SKM-1 (cell line): ENCODE measurements around the gene CHMP6.

ENCODE experiments used
- DNase-seq: peaks from one replicate; lab custom pipeline; 2025; ENCODE audit not compliant: unreplicated experiment; lab: John Stamatoyannopoulos, UW

The CHMP6 gene

GRCh38 chr17:80992077-80992947 is 671 bp downstream of the CHMP6 start:
- no peak for DNase-seq

GRCh38 chr17:80992948-80993624 is 1.4 kb downstream of the CHMP6 start:
- DNase-seq: no peak

- no peak for DNase-seq
Measured at GRCh38 chr17:80995131-80995530, 3.5 kb downstream of the CHMP6 start.

- no peak for DNase-seq
Measured at GRCh38 chr17:80996422-80997305, 5.0 kb downstream of the CHMP6 start.

GRCh38 chr17:80997424-80998117 is 5.9 kb downstream of the CHMP6 start:
- DNase-seq: no peak

- no peak for DNase-seq
Measured at GRCh38 chr17:80998118-80998747, 6.6 kb downstream of the CHMP6 start.

- no peak for DNase-seq
Measured at GRCh38 chr17:80998748-80999535, 7.3 kb downstream of the CHMP6 start.

- DNase-seq: no peak
Measured at GRCh38 chr17:80999536-81000333, 8.1 kb downstream of the CHMP6 start.

GRCh38 chr17:81000334-81000630 is 8.6 kb downstream of the CHMP6 start:
- no peak for DNase-seq

- no peak for DNase-seq
Measured at GRCh38 chr17:81000631-81001357, 9.2 kb downstream of the CHMP6 start.

GRCh38 chr17:81002013-81002384 is 10.4 kb downstream of the CHMP6 start:
- DNase-seq: no peak

GRCh38 chr17:81002409-81003361 is 11.0 kb downstream of the CHMP6 start:
- no peak for DNase-seq

GRCh38 chr17:81003711-81004475 is 12.3 kb downstream of the CHMP6 start:
- no peak for DNase-seq

- DNase-seq: no peak
Measured at GRCh38 chr17:81006891-81007290, 15.2 kb downstream of the CHMP6 start.

- no peak for DNase-seq
Measured at GRCh38 chr17:81008140-81008539, 16.5 kb downstream of the CHMP6 start.

GRCh38 chr17:81009136-81009535 is 17.5 kb downstream of the CHMP6 start:
- peak; percentile 69 for DNase-seq
